ENCODE data around the gene CD59. TPM values are rescaled to one million over a fixed set of nuclear protein-coding genes. Genes with fewer than 3 reads are reported as not detected.

The CD59 gene
- polyA plus RNA-seq, 3 donors: 3.7 to 34.9 (median 21.1) TPM

GRCh38 chr11:33773987-33774735, 37.9 kb upstream of the CD59 start, which contains the start of gene FBXO3:
TSS of gene FBXO3 (minus strand) at chr11:33774520. CDS start at chr11:33774497, 23 bp downstream.
- peak within 1 kb of the TSS; percentile 89 for H3K9ac ChIP-seq (ENCODE audit: insufficient read depth, low read length, poor library complexity, severe bottlenecking)
- H3K27ac ChIP-seq (ENCODE audit: low read depth in 1 of 2, low read length in 2 of 2): peak within 1 kb of the TSS in 1 of 2 donors; percentile 83
- H3K9me3 ChIP-seq (replicated peaks in 1 of 2; ENCODE audit: control insufficient read depth in 1 of 2, insufficient read depth in 1 of 2, low read length in 2 of 2): no peaks in the 10 kb centered on the region
- under 1% methylated on average over 46 of the region's 64 CpGs for WGBS (ENCODE audit: insufficient coverage)
- peaks cover 11 to 14% of the 10 kb centered on the region in 2 donors for H3K36me3 ChIP-seq (replicated peaks in 1 of 2; ENCODE audit: control insufficient read depth in 1 of 2, insufficient read depth in 2 of 2, low read length in 2 of 2)
- peak within 1 kb of the TSS; percentile 74 to 96 (median 92) for H3K27ac Mint-ChIP-seq
- H4K20me1 ChIP-seq (ENCODE audit: insufficient read depth, low read length): peaks cover 10% of the 10 kb centered on the region
- intact Hi-C loops (cut with micrococcal nuclease): no loop called here
- H3K4me2 ChIP-seq (replicated peaks; ENCODE audit: extremely low read depth, low read length, poor library complexity, severe bottlenecking): peak within 1 kb of the TSS; percentile 92
- H3K4me3 ChIP-seq (replicated peaks in 1 of 3; ENCODE audit: low read depth in 2 of 3, low read length in 3 of 3): peak within 1 kb of the TSS; percentile 69 to 98 (median 78)
- H3K4me1 ChIP-seq (ENCODE audit: control insufficient read depth in 1 of 2, insufficient read depth in 2 of 2, low read length in 2 of 2): peaks cover 18 to 25% of the 10 kb centered on the region in 2 donors
- H3K9me3 Mint-ChIP-seq: peaks cover 0 to 4% (median 0%) of the 10 kb centered on the region in 7 donors
- peak within 1 kb of the TSS; percentile 97 for H3K4me3 Mint-ChIP-seq
- H3K27me3 Mint-ChIP-seq (ENCODE audit: low read depth in 3 of 3): peaks cover 20 to 37% (median 31%) of the 10 kb centered on the region in 3 donors
- H3K27me3 ChIP-seq (ENCODE audit: control insufficient read depth in 2 of 2, insufficient read depth in 2 of 2, low read length in 2 of 2): peaks cover 18 to 40% of the 10 kb centered on the region in 2 donors
- H2AFZ ChIP-seq (ENCODE audit: insufficient read depth, low read depth, low read length, poor library complexity, severe bottlenecking): peak within 1 kb of the TSS; percentile 97
- H3K79me2 ChIP-seq (ENCODE audit: insufficient read depth, low read length): peaks cover 30% of the 10 kb centered on the region
- no peak for TF ChIP-seq CTCF (IDR thresholded peaks at IDR 0.05)
- DNase-seq: peak; percentile 42 to 57 (median 52)
- H3K36me3 Mint-ChIP-seq: peaks cover 13 to 17% of the 10 kb centered on the region in 2 donors
- H3K4me1 Mint-ChIP-seq: peaks cover 26% of the 10 kb centered on the region

- H3K27ac ChIP-seq (ENCODE audit: low read depth in 1 of 2, low read length in 2 of 2): peak overlapping the region in 1 of 2 donors; percentile 83
Observed at GRCh38 chr11:33773404-33773986, 37.3 kb upstream of the CD59 start.

More at GRCh38 chr11:33773404-33773986, 37.3 kb upstream of the CD59 start:
- 2% methylated on average over 16 of the region's 22 CpGs for WGBS (ENCODE audit: insufficient coverage)
- Mint-ChIP-seq H3K4me1 (peaks cover 26% of the 10 kb centered on the region), H3K4me3 (peak overlapping the region; percentile 97), H3K27ac (peak overlapping the region in 6 of 7 donors; percentile 14 to 96 (median 66)), H3K9me3 (peaks cover 0 to 4% (median 0%) of the 10 kb centered on the region in 7 donors), H3K36me3 (peaks cover 18 to 21% of the 10 kb centered on the region in 2 donors), H3K27me3 (ENCODE audit: low read depth in 3 of 3) (peaks cover 17 to 34% (median 26%) of the 10 kb centered on the region in 3 donors)
- H3K4me1 ChIP-seq (ENCODE audit: control insufficient read depth in 1 of 2, insufficient read depth in 2 of 2, low read length in 2 of 2): peaks cover 18 to 25% of the 10 kb centered on the region in 2 donors
- H3K36me3 ChIP-seq (replicated peaks in 1 of 2; ENCODE audit: control insufficient read depth in 1 of 2, insufficient read depth in 2 of 2, low read length in 2 of 2): peaks cover 14 to 18% of the 10 kb centered on the region in 2 donors
- peak overlapping the region; percentile 92 for H3K4me2 ChIP-seq (replicated peaks; ENCODE audit: extremely low read depth, low read length, poor library complexity, severe bottlenecking)
- peak in 1 of 3 donors; percentile 3 for DNase-seq
- no peak for TF ChIP-seq CTCF (IDR thresholded peaks at IDR 0.05)
- peaks cover 30% of the 10 kb centered on the region for H3K79me2 ChIP-seq (ENCODE audit: insufficient read depth, low read length)
- H3K9me3 ChIP-seq (replicated peaks in 1 of 2; ENCODE audit: control insufficient read depth in 1 of 2, insufficient read depth in 1 of 2, low read length in 2 of 2): no peaks in the 10 kb centered on the region
- H3K4me3 ChIP-seq (replicated peaks in 1 of 3; ENCODE audit: low read depth in 2 of 3, low read length in 3 of 3): peak overlapping the region; percentile 69 to 98 (median 78)
- H3K27me3 ChIP-seq (ENCODE audit: control insufficient read depth in 2 of 2, insufficient read depth in 2 of 2, low read length in 2 of 2): peaks cover 15 to 33% of the 10 kb centered on the region in 2 donors
- H4K20me1 ChIP-seq (ENCODE audit: insufficient read depth, low read length): peaks cover 10% of the 10 kb centered on the region
- H3K9ac ChIP-seq (ENCODE audit: insufficient read depth, low read length, poor library complexity, severe bottlenecking): peak overlapping the region; percentile 89
- intact Hi-C loops (cut with micrococcal nuclease): no loop called here
- peak overlapping the region; percentile 97 for H2AFZ ChIP-seq (ENCODE audit: insufficient read depth, low read depth, low read length, poor library complexity, severe bottlenecking)

Data from CD14-positive monocyte (primary cell).